Glutamatergic neuron (in vitro differentiated cells): ENCODE data around the gene TGM3. TPM values are rescaled to one million over a fixed set of nuclear protein-coding genes. Genes with fewer than 3 reads are reported as not detected.

Experiments
- DNase-seq: peaks from one replicate; pipeline ENCODE4 v3.0.0; 2022
- H3K27ac Mint-ChIP-seq: one replicate; pipeline ENCODE4 v1.8.0; 2020; ENCODE audit warnings: mild to moderate bottlenecking, mixed read lengths, inconsistent platforms; ENCODE audit not compliant: unreplicated experiment
- H3K27me3 Mint-ChIP-seq: one replicate; pipeline ENCODE4 v1.8.0; 2020; ENCODE audit warnings: mild to moderate bottlenecking, moderate library complexity, mixed read lengths, inconsistent platforms; ENCODE audit not compliant: unreplicated experiment
- H3K36me3 Mint-ChIP-seq: one replicate; pipeline ENCODE4 v1.8.0; 2020; ENCODE audit warnings: mild to moderate bottlenecking, mixed read lengths, inconsistent platforms; ENCODE audit not compliant: unreplicated experiment
- H3K4me1 Mint-ChIP-seq: one replicate; pipeline ENCODE4 v1.8.0; 2020; ENCODE audit warnings: mild to moderate bottlenecking, low read depth, mixed read lengths, inconsistent platforms; ENCODE audit not compliant: unreplicated experiment
- H3K4me3 Mint-ChIP-seq: one replicate; pipeline ENCODE4 v1.8.0; 2020; ENCODE audit warnings: mild to moderate bottlenecking, mixed read lengths, inconsistent platforms; ENCODE audit not compliant: unreplicated experiment
- H3K9me3 Mint-ChIP-seq: one replicate; pipeline ENCODE4 v1.8.0; 2020; ENCODE audit warnings: mild to moderate bottlenecking, moderate library complexity, mixed read lengths, inconsistent platforms; ENCODE audit not compliant: unreplicated experiment
- CTCF ChIP-seq: fragments of 200-600 bp; sonication (generic); IDR thresholded peaks from one replicate; pipeline ENCODE4 v1.5.0; 2021; ENCODE audit not compliant: partially characterized antibody, unreplicated experiment
- total RNA-seq: library from RNA; stranded (reverse); fragmentation: NEBNext Ultra II Directional; extraction: Animal tissue kit (Norgen Biotek cat#: 25700); gene quantifications from one replicate; pipeline ENCODE4 v1.2.1, GENCODE V29; 2021; ENCODE audit not compliant: unreplicated experiment

TGM3 gene
- total RNA-seq, 1 donor from 2014 or later, result not detected

- no peak for TF ChIP-seq CTCF
- Mint-ChIP-seq H3K4me1 (peaks cover 1% of the 10 kb centered on the region), H3K27me3 (peaks cover 2% of the 10 kb centered on the region), H3K27ac (no peak overlapping the region), H3K4me3 (no peak overlapping the region), H3K36me3 (no peaks in the 10 kb centered on the region), H3K9me3 (no peaks in the 10 kb centered on the region)
- DNase-seq, result no peak
Observed at GRCh38 chr20:2332711-2333110, 36.9 kb downstream of the TGM3 start.

GRCh38 chr20:2333821-2334220, 38.0 kb downstream of the TGM3 start:
- no peak overlapping the region for H3K27ac Mint-ChIP-seq
- H3K4me1 Mint-ChIP-seq, result peaks cover 1% of the 10 kb centered on the region
- no peaks in the 10 kb centered on the region for H3K9me3 Mint-ChIP-seq
- H3K27me3 Mint-ChIP-seq, result no peaks in the 10 kb centered on the region
- TF ChIP-seq CTCF, result no peak
- no peak overlapping the region for H3K4me3 Mint-ChIP-seq
- H3K36me3 Mint-ChIP-seq, result no peaks in the 10 kb centered on the region
- DNase-seq, result no peak

GRCh38 chr20:2335096-2335870, 39.5 kb downstream of the TGM3 start:
- no peaks in the 10 kb centered on the region for H3K9me3 Mint-ChIP-seq
- no peaks in the 10 kb centered on the region for H3K27me3 Mint-ChIP-seq
- no peaks in the 10 kb centered on the region for H3K36me3 Mint-ChIP-seq
- TF ChIP-seq CTCF, result no peak
- no peak overlapping the region for H3K27ac Mint-ChIP-seq
- H3K4me3 Mint-ChIP-seq, result no peak overlapping the region
- H3K4me1 Mint-ChIP-seq, result peaks cover 1% of the 10 kb centered on the region
- no peak for DNase-seq

GRCh38 chr20:2336471-2336870, 40.7 kb downstream of the TGM3 start:
- Mint-ChIP-seq H3K27ac (no peak overlapping the region), H3K4me3 (no peak overlapping the region), H3K36me3 (no peaks in the 10 kb centered on the region), H3K9me3 (peaks cover 1% of the 10 kb centered on the region), H3K27me3 (no peaks in the 10 kb centered on the region), H3K4me1 (peaks cover 1% of the 10 kb centered on the region)
- no peak for TF ChIP-seq CTCF
- no peak for DNase-seq

GRCh38 chr20:2337142-2337541, 41.3 kb downstream of the TGM3 start:
- no peaks in the 10 kb centered on the region for H3K27me3 Mint-ChIP-seq
- DNase-seq, result no peak
- peaks cover 3% of the 10 kb centered on the region for H3K9me3 Mint-ChIP-seq
- no peaks in the 10 kb centered on the region for H3K36me3 Mint-ChIP-seq
- no peak for TF ChIP-seq CTCF
- H3K4me3 Mint-ChIP-seq, result no peak overlapping the region
- H3K27ac Mint-ChIP-seq, result no peak overlapping the region
- peaks cover 1% of the 10 kb centered on the region for H3K4me1 Mint-ChIP-seq
